Panc1 (cell line): ENCODE data around the gene TRIL. TPM values are rescaled to one million over a fixed set of nuclear protein-coding genes. Genes with fewer than 3 reads are reported as not detected.

Experiments used
- ATAC-seq: fragments of 200-7000 bp; cut with Tn5 transposase; 2 replicates; pipeline ENCODE4 v1.9.1; 2020; ENCODE audit warnings: mild to moderate bottlenecking, moderate library complexity
- BruUV-seq: library from RNA; stranded (reverse); fragments of 400-500 nt; replicated peaks from 2 replicates; lab custom pipeline; 2021; lab: Mats Ljungman, UMichigan
- CTCF ChIA-PET: fragments of 300-600 bp; sonication (Branson Sonifier 250); formaldehyde crosslinking; loops from one replicate; lab custom pipeline; 2022; ENCODE audit warnings: antibody characterized with exemption; lab: Charles Lee
- POLR2A ChIA-PET: fragments of 300-600 bp; sonication (Branson Sonifier 250); formaldehyde crosslinking; loops from one replicate; lab custom pipeline; 2022; ENCODE audit warnings: antibody characterized with exemption; lab: Charles Lee
- DNase-seq: peaks from one replicate; pipeline ENCODE4 v3.0.0-alpha.2; 2010; ENCODE audit warnings: low read depth, low spot score
- H3K27ac ChIP-seq: 2 replicates; pipeline ENCODE4 v1.5.1; 2011; ENCODE audit warnings: mild to moderate bottlenecking, low read length, inconsistent platforms
- H3K27me3 ChIP-seq: fragments of 200-500 bp; sonication (Bioruptor generic); 2 replicates; pipeline ENCODE4 v1.6.0; 2014; ENCODE audit warnings: low read length, inconsistent platforms; ENCODE audit not compliant: control insufficient read depth, insufficient read depth
- H3K36me3 ChIP-seq: fragments of 200-500 bp; sonication (Bioruptor generic); 2 replicates; pipeline ENCODE4 v1.5.1; 2014; ENCODE audit warnings: inconsistent platforms, mild to moderate bottlenecking, low read length, moderate library complexity; ENCODE audit not compliant: control insufficient read depth, insufficient read depth
- H3K4me1 ChIP-seq: 2 replicates; pipeline ENCODE4 v1.5.1; 2011; ENCODE audit warnings: inconsistent platforms, mild to moderate bottlenecking, low read length, moderate library complexity; ENCODE audit not compliant: control insufficient read depth, insufficient read depth
- H3K4me3 ChIP-seq, 2 experiments: 2 replicates each; pipeline ENCODE4 v1.5.1; 2011 to 2012; ENCODE audit warnings: low read depth in 2 of 2, low read length in 2 of 2, mild to moderate bottlenecking in 2 of 2, inconsistent platforms in 1 of 2, moderate library complexity in 1 of 2
- H3K9me3 ChIP-seq: fragments of 200-500 bp; sonication (Bioruptor generic); 2 replicates; pipeline ENCODE4 v1.5.1; 2014; ENCODE audit warnings: low read depth, mild to moderate bottlenecking, inconsistent platforms, low read length, moderate library complexity; ENCODE audit not compliant: control insufficient read depth, insufficient read depth
- POLR2AphosphoS5 ChIP-seq: IDR thresholded peaks from 2 replicates; pipeline ENCODE4 v1.6.1; 2012; ENCODE audit warnings: mild to moderate bottlenecking, low read depth, low read length, moderate library complexity
- SIN3A ChIP-seq: IDR thresholded peaks from 2 replicates; pipeline ENCODE4 v1.6.1; 2012; ENCODE audit warnings: low read depth, mild to moderate bottlenecking, low read length, moderate library complexity, borderline replicate concordance; ENCODE audit not compliant: insufficient read depth
- TCF7L2 ChIP-seq: IDR thresholded peaks from 2 replicates; pipeline ENCODE4 v1.6.1; 2011; ENCODE audit warnings: mild to moderate bottlenecking, low read depth, low read length, inconsistent platforms
- in situ Hi-C: cut with HindIII; loops from 2 replicates; pipeline ENCODE4 v1.10.0; 2016; ENCODE audit warnings: low sequenced_read_pairs, low pct_unique_long_range_greater_than_20kb
- intact Hi-C: fragments of 100-400 bp; cut with micrococcal nuclease; formaldehyde crosslinking; loops from one replicate; pipeline ENCODE4 v1.10.0; 2022; ENCODE audit not compliant: unreplicated experiment
- total RNA-seq: library from RNA; stranded (reverse); gene quantifications from one replicate; pipeline ENCODE4 v1.2.1, GENCODE V29; 2021; ENCODE audit not compliant: unreplicated experiment
- TF ChIP-seq, protein P1 (sequence below): fragments of 450-650 bp; IDR thresholded peaks from 2 replicates; pipeline ENCODE4 v1.5.1; 2017; ENCODE audit warnings: mild to moderate bottlenecking
- TF ChIP-seq, protein P2 (sequence below), 2 experiments: IDR thresholded peaks; 2 replicates each; pipeline ENCODE4 v1.6.1; 2011 to 2012; ENCODE audit warnings: low read depth in 2 of 2, control low read depth in 1 of 2, low read length in 1 of 2, mild to moderate bottlenecking in 1 of 2, moderate library complexity in 1 of 2; ENCODE audit not compliant: insufficient read depth in 1 of 2

The TRIL gene
- total RNA-seq, 1 experiment from 2014 or later = not detected

GRCh38 chr7:28992798-28993197, 34.7 kb upstream of the TRIL start:
- Histone ChIP-seq H3K36me3 (no peaks in the 10 kb centered on the region), H3K27ac (no peak overlapping the region), H3K4me3 (no peak overlapping the region), H3K4me1 (no peaks in the 10 kb centered on the region), H3K9me3 (no peaks in the 10 kb centered on the region), H3K27me3 (peaks cover 3% of the 10 kb centered on the region; the same call in 1 of the 2 replicates)
- no peak for ATAC-seq
- BruUV-seq = no TSS peak
- ChIA-PET CTCF (no interaction called here), POLR2A (no interaction called here)
- no peak for TF ChIP-seq TCF7L2
- no peak for TF ChIP-seq SIN3A
- no peak for TF ChIP-seq POLR2AphosphoS5
- TF ChIP-seq, protein P1, sequence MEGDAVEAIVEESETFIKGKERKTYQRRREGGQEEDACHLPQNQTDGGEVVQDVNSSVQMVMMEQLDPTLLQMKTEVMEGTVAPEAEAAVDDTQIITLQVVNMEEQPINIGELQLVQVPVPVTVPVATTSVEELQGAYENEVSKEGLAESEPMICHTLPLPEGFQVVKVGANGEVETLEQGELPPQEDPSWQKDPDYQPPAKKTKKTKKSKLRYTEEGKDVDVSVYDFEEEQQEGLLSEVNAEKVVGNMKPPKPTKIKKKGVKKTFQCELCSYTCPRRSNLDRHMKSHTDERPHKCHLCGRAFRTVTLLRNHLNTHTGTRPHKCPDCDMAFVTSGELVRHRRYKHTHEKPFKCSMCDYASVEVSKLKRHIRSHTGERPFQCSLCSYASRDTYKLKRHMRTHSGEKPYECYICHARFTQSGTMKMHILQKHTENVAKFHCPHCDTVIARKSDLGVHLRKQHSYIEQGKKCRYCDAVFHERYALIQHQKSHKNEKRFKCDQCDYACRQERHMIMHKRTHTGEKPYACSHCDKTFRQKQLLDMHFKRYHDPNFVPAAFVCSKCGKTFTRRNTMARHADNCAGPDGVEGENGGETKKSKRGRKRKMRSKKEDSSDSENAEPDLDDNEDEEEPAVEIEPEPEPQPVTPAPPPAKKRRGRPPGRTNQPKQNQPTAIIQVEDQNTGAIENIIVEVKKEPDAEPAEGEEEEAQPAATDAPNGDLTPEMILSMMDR = no peak
- TF ChIP-seq, protein P2, sequence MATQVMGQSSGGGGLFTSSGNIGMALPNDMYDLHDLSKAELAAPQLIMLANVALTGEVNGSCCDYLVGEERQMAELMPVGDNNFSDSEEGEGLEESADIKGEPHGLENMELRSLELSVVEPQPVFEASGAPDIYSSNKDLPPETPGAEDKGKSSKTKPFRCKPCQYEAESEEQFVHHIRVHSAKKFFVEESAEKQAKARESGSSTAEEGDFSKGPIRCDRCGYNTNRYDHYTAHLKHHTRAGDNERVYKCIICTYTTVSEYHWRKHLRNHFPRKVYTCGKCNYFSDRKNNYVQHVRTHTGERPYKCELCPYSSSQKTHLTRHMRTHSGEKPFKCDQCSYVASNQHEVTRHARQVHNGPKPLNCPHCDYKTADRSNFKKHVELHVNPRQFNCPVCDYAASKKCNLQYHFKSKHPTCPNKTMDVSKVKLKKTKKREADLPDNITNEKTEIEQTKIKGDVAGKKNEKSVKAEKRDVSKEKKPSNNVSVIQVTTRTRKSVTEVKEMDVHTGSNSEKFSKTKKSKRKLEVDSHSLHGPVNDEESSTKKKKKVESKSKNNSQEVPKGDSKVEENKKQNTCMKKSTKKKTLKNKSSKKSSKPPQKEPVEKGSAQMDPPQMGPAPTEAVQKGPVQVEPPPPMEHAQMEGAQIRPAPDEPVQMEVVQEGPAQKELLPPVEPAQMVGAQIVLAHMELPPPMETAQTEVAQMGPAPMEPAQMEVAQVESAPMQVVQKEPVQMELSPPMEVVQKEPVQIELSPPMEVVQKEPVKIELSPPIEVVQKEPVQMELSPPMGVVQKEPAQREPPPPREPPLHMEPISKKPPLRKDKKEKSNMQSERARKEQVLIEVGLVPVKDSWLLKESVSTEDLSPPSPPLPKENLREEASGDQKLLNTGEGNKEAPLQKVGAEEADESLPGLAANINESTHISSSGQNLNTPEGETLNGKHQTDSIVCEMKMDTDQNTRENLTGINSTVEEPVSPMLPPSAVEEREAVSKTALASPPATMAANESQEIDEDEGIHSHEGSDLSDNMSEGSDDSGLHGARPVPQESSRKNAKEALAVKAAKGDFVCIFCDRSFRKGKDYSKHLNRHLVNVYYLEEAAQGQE (IDR thresholded peaks at IDR 0.05; ENCODE audit: insufficient read depth in 1 of 2, low read depth in 2 of 2, low read length in 1 of 2) = no peak
- intact Hi-C loops = no loop called here
- in situ Hi-C loops = no loop called here
- DNase-seq = no peak

- BruUV-seq = no TSS peak
- H3K4me1 ChIP-seq = no peaks in the 10 kb centered on the region
- no peaks in the 10 kb centered on the region for H3K36me3 ChIP-seq
- H3K27ac ChIP-seq = no peak overlapping the region
- intact Hi-C loops = no loop called here
- H3K4me3 ChIP-seq = no peak overlapping the region
- ATAC-seq = no peak
- TF ChIP-seq, protein P1 = no peak
- no peak for TF ChIP-seq TCF7L2
- no peak for TF ChIP-seq SIN3A
- no peak for TF ChIP-seq POLR2AphosphoS5
- TF ChIP-seq, protein P2 (IDR thresholded peaks at IDR 0.05; ENCODE audit: insufficient read depth in 1 of 2, low read depth in 2 of 2, low read length in 1 of 2) = no peak
- no peak for DNase-seq
- in situ Hi-C loops = no loop called here
- H3K27me3 ChIP-seq = peaks cover 3% of the 10 kb centered on the region; the same call in 1 of the 2 replicates
- ChIA-PET CTCF (interaction anchor here (0.6 kb wide), 1 partner anchor 101 kb away, joined by 9 read pairs; no protein-coding TSS in a partner anchor), POLR2A (interaction anchor here (0.7 kb wide), 1 partner anchor 333 kb away, joined by 3 read pairs; no protein-coding TSS in a partner anchor)
- no peaks in the 10 kb centered on the region for H3K9me3 ChIP-seq
Observed at GRCh38 chr7:28990200-28990960, 32.2 kb upstream of the TRIL start.
